Putamen (tissue), 1 donor: ENCODE results near the gene SEL1L3.
"Not testable (repeated sequence)": the region's sequence is repeated elsewhere in the genome, so short reads cannot be mapped to it uniquely, and the experiment has no call there.

Source experiments
- DNase-seq: peaks from one replicate; pipeline ENCODE4 v3.0.0-alpha.2; 2016; ENCODE audit warnings: low spot score

SEL1L3 gene

GRCh38 chr4:25862411-25863346 lies at the start of gene SEL1L3:
TSS of gene SEL1L3 (minus strand) at chr4:25862988. CDS start at chr4:25862836, 152 bp downstream.
- no peak for DNase-seq

GRCh38 chr4:25911356-25911755 lies 48.6 kb upstream of the SEL1L3 start:
- no peak for DNase-seq

- no peak for DNase-seq
These were observed 45.7 kb upstream of the SEL1L3 start for GRCh38 chr4:25908491-25908901.

- not testable (repeated sequence) for DNase-seq
These were observed 43.3 kb upstream of the SEL1L3 start for GRCh38 chr4:25906113-25906512.

- DNase-seq, result no peak
These were observed 42.6 kb upstream of the SEL1L3 start for GRCh38 chr4:25905371-25905770.

- DNase-seq, result no peak
These were observed 41.9 kb upstream of the SEL1L3 start for GRCh38 chr4:25904748-25905082.

- peak; percentile 53 for DNase-seq
These were observed 41.3 kb upstream of the SEL1L3 start for GRCh38 chr4:25903900-25904747.

- no peak for DNase-seq
These were observed 38.2 kb upstream of the SEL1L3 start for GRCh38 chr4:25901030-25901430.

- no peak for DNase-seq
These were observed 37.5 kb upstream of the SEL1L3 start for GRCh38 chr4:25900310-25900709.

- DNase-seq, result no peak
These were observed 34.2 kb upstream of the SEL1L3 start for GRCh38 chr4:25896776-25897539.

GRCh38 chr4:25892796-25893195 lies 30.0 kb upstream of the SEL1L3 start:
- no peak for DNase-seq

- DNase-seq, result no peak
These were observed 28.0 kb upstream of the SEL1L3 start for GRCh38 chr4:25890571-25891485.

- no peak for DNase-seq
These were observed 27.1 kb upstream of the SEL1L3 start for GRCh38 chr4:25889589-25890503.

GRCh38 chr4:25888781-25889180 lies 26.0 kb upstream of the SEL1L3 start:
- DNase-seq, result no peak

GRCh38 chr4:25884031-25884782 lies 21.4 kb upstream of the SEL1L3 start:
- no peak for DNase-seq

- no peak for DNase-seq
These were observed 20.8 kb upstream of the SEL1L3 start for GRCh38 chr4:25883565-25883964.

GRCh38 chr4:25882226-25882625 lies 19.4 kb upstream of the SEL1L3 start:
- DNase-seq, result no peak

- no peak for DNase-seq
These were observed 18.4 kb upstream of the SEL1L3 start for GRCh38 chr4:25881193-25881592.

GRCh38 chr4:25879991-25880651 lies 17.3 kb upstream of the SEL1L3 start:
- no peak for DNase-seq
